Panc1 (cell line): ENCODE results near the gene AFF3.

ENCODE experiments used
- POLR2AphosphoS5 ChIP-seq: IDR thresholded peaks from 2 replicates; pipeline ENCODE4 v1.6.1; 2012; ENCODE audit warnings: mild to moderate bottlenecking, low read depth, low read length, moderate library complexity
- SIN3A ChIP-seq: IDR thresholded peaks from 2 replicates; pipeline ENCODE4 v1.6.1; 2012; ENCODE audit warnings: low read depth, mild to moderate bottlenecking, low read length, moderate library complexity, borderline replicate concordance; ENCODE audit not compliant: insufficient read depth
- TCF7L2 ChIP-seq: IDR thresholded peaks from 2 replicates; pipeline ENCODE4 v1.6.1; 2011; ENCODE audit warnings: mild to moderate bottlenecking, low read depth, low read length, inconsistent platforms
- TF ChIP-seq, protein P1 (sequence below), 2 experiments: IDR thresholded peaks; 2 replicates each; pipeline ENCODE4 v1.6.1; 2011 to 2012; ENCODE audit warnings: low read depth in 2 of 2, control low read depth in 1 of 2, low read length in 1 of 2, mild to moderate bottlenecking in 1 of 2, moderate library complexity in 1 of 2; ENCODE audit not compliant: insufficient read depth in 1 of 2
- TF ChIP-seq, protein P2 (sequence below): fragments of 450-650 bp; IDR thresholded peaks from 2 replicates; pipeline ENCODE4 v1.5.1; 2017; ENCODE audit warnings: mild to moderate bottlenecking

DNA sequence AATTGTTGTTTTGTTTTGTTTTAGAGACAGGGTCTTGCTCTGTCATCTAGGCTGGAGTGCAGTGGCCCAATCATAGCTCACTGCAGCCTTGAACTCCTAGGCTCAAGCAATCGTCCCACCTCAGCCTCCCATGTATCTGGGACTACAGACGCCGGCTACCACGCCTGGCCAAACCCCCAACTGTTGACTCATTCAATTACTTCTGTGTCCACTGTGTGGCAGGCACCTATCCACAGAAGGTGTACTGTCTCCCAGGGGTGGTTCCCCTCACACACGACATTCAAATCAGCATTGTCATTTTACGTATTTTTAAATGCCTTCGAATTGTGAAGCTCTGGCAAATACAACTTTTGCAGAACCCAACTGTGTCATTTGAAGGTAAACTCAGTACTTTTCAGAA lies 464.6 kb downstream of the AFF3 start:
- TF ChIP-seq, protein P1, sequence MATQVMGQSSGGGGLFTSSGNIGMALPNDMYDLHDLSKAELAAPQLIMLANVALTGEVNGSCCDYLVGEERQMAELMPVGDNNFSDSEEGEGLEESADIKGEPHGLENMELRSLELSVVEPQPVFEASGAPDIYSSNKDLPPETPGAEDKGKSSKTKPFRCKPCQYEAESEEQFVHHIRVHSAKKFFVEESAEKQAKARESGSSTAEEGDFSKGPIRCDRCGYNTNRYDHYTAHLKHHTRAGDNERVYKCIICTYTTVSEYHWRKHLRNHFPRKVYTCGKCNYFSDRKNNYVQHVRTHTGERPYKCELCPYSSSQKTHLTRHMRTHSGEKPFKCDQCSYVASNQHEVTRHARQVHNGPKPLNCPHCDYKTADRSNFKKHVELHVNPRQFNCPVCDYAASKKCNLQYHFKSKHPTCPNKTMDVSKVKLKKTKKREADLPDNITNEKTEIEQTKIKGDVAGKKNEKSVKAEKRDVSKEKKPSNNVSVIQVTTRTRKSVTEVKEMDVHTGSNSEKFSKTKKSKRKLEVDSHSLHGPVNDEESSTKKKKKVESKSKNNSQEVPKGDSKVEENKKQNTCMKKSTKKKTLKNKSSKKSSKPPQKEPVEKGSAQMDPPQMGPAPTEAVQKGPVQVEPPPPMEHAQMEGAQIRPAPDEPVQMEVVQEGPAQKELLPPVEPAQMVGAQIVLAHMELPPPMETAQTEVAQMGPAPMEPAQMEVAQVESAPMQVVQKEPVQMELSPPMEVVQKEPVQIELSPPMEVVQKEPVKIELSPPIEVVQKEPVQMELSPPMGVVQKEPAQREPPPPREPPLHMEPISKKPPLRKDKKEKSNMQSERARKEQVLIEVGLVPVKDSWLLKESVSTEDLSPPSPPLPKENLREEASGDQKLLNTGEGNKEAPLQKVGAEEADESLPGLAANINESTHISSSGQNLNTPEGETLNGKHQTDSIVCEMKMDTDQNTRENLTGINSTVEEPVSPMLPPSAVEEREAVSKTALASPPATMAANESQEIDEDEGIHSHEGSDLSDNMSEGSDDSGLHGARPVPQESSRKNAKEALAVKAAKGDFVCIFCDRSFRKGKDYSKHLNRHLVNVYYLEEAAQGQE (IDR thresholded peaks at IDR 0.05; ENCODE audit: insufficient read depth in 1 of 2, low read depth in 2 of 2, low read length in 1 of 2), result no peak
- TF ChIP-seq, protein P2, sequence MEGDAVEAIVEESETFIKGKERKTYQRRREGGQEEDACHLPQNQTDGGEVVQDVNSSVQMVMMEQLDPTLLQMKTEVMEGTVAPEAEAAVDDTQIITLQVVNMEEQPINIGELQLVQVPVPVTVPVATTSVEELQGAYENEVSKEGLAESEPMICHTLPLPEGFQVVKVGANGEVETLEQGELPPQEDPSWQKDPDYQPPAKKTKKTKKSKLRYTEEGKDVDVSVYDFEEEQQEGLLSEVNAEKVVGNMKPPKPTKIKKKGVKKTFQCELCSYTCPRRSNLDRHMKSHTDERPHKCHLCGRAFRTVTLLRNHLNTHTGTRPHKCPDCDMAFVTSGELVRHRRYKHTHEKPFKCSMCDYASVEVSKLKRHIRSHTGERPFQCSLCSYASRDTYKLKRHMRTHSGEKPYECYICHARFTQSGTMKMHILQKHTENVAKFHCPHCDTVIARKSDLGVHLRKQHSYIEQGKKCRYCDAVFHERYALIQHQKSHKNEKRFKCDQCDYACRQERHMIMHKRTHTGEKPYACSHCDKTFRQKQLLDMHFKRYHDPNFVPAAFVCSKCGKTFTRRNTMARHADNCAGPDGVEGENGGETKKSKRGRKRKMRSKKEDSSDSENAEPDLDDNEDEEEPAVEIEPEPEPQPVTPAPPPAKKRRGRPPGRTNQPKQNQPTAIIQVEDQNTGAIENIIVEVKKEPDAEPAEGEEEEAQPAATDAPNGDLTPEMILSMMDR, result no peak
- TF ChIP-seq TCF7L2 (no peak), POLR2AphosphoS5 (no peak), SIN3A (no peak)
